Ishikawa (cell line): ENCODE measurements around the gene HAGHL.

Source experiments
- CEBPB ChIP-seq: IDR thresholded peaks from 2 replicates; pipeline ENCODE4 v1.6.1; 2012
- CREB1 ChIP-seq: IDR thresholded peaks from 2 replicates; pipeline ENCODE4 v1.6.1; 2012; ENCODE audit warnings: low read depth
- EGR1 ChIP-seq: IDR thresholded peaks from 2 replicates; pipeline ENCODE4 v1.6.1; 2012
- EP300 ChIP-seq: IDR thresholded peaks from 2 replicates; pipeline ENCODE4 v1.6.1; 2012; ENCODE audit warnings: borderline replicate concordance
- FOXM1 ChIP-seq: IDR thresholded peaks from 2 replicates; pipeline ENCODE4 v1.6.1; 2012; ENCODE audit warnings: low read depth, borderline replicate concordance
- MAX ChIP-seq: IDR thresholded peaks from 2 replicates; pipeline ENCODE4 v1.6.1; 2012
- NFIC ChIP-seq: IDR thresholded peaks from 2 replicates; pipeline ENCODE4 v1.6.1; 2012
- RAD21 ChIP-seq: IDR thresholded peaks from 2 replicates; pipeline ENCODE4 v1.6.1; 2012; ENCODE audit warnings: low read depth
- TAF1 ChIP-seq: IDR thresholded peaks from 2 replicates; pipeline ENCODE4 v1.6.1; 2012; ENCODE audit warnings: low read depth, mild to moderate bottlenecking
- TCF12 ChIP-seq: IDR thresholded peaks from 2 replicates; pipeline ENCODE4 v1.6.1; 2012; ENCODE audit warnings: low read depth
- TEAD4 ChIP-seq: IDR thresholded peaks from 2 replicates; pipeline ENCODE4 v1.6.1; 2012
- YY1 ChIP-seq: IDR thresholded peaks from 2 replicates; pipeline ENCODE4 v1.6.1; 2012; ENCODE audit warnings: low read depth
- ZBTB7A ChIP-seq: IDR thresholded peaks from 2 replicates; pipeline ENCODE4 v1.6.1; 2012; ENCODE audit warnings: low read depth
- TF ChIP-seq, protein P1 (sequence below): IDR thresholded peaks from 2 replicates; pipeline ENCODE4 v1.6.1; 2012; ENCODE audit warnings: low read depth, mild to moderate bottlenecking
- TF ChIP-seq, protein P2 (sequence below): IDR thresholded peaks from 2 replicates; pipeline ENCODE4 v1.6.1; 2012

The HAGHL gene

GRCh38 chr16:735982-736453 lies 9.1 kb downstream of the HAGHL start:
- TF ChIP-seq TEAD4 = no peak
- TF ChIP-seq TCF12 = no peak
- TF ChIP-seq FOXM1 = no peak
- TF ChIP-seq CEBPB = no peak
- TF ChIP-seq TAF1 = no peak

DNA sequence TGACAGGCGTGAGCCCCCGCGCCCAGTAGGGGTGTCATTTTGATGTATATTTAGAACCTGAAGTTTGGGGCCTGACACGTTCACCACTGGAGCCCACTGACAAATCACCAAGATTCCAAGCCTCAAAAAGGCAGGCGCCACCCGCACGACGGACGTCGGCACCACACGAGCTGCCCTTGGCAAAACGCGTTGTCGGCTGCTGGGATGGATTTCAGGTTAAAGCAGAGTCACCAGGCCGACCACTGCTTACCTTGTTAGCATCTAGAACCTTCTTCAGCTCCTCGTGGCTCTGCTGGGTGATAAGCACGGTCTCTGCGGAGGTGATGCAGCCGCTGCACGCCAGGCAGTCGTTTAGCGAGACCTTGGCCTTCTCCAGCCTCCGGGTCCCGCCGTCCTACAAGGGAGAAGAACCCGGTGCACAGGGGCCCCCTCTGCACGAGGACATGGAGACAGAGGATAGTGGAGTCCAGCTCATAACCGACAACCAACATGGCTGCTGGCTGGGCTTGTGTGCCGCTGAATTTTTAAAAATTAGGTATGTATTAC lies 10.1 kb downstream of the HAGHL start:
- no peak for TF ChIP-seq TCF12
- TF ChIP-seq TEAD4 = no peak
- TF ChIP-seq EGR1 = no peak
- no peak for TF ChIP-seq EP300
- TF ChIP-seq CREB1 = no peak
- TF ChIP-seq FOXM1 = no peak
- no peak for TF ChIP-seq CEBPB
- TF ChIP-seq YY1 = no peak
- TF ChIP-seq TAF1 = no peak
- no peak for TF ChIP-seq RAD21
- TF ChIP-seq, protein P1, sequence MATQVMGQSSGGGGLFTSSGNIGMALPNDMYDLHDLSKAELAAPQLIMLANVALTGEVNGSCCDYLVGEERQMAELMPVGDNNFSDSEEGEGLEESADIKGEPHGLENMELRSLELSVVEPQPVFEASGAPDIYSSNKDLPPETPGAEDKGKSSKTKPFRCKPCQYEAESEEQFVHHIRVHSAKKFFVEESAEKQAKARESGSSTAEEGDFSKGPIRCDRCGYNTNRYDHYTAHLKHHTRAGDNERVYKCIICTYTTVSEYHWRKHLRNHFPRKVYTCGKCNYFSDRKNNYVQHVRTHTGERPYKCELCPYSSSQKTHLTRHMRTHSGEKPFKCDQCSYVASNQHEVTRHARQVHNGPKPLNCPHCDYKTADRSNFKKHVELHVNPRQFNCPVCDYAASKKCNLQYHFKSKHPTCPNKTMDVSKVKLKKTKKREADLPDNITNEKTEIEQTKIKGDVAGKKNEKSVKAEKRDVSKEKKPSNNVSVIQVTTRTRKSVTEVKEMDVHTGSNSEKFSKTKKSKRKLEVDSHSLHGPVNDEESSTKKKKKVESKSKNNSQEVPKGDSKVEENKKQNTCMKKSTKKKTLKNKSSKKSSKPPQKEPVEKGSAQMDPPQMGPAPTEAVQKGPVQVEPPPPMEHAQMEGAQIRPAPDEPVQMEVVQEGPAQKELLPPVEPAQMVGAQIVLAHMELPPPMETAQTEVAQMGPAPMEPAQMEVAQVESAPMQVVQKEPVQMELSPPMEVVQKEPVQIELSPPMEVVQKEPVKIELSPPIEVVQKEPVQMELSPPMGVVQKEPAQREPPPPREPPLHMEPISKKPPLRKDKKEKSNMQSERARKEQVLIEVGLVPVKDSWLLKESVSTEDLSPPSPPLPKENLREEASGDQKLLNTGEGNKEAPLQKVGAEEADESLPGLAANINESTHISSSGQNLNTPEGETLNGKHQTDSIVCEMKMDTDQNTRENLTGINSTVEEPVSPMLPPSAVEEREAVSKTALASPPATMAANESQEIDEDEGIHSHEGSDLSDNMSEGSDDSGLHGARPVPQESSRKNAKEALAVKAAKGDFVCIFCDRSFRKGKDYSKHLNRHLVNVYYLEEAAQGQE = no peak
- no peak for TF ChIP-seq MAX
- no peak for TF ChIP-seq NFIC
- no peak for TF ChIP-seq ZBTB7A
- TF ChIP-seq, protein P2, sequence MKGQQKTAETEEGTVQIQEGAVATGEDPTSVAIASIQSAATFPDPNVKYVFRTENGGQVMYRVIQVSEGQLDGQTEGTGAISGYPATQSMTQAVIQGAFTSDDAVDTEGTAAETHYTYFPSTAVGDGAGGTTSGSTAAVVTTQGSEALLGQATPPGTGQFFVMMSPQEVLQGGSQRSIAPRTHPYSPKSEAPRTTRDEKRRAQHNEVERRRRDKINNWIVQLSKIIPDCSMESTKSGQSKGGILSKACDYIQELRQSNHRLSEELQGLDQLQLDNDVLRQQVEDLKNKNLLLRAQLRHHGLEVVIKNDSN = no peak

GRCh38 chr16:739560-740458 lies 12.9 kb downstream of the HAGHL start:
- TF ChIP-seq YY1 (no peak), CEBPB (no peak), ZBTB7A (no peak), NFIC (no peak), EGR1 (no peak), TEAD4 (no peak)
- TF ChIP-seq, protein P1 = no peak

- TF ChIP-seq FOXM1 = no peak
- TF ChIP-seq CEBPB = no peak
- TF ChIP-seq ZBTB7A = no peak
- no peak for TF ChIP-seq YY1
- no peak for TF ChIP-seq RAD21
- no peak for TF ChIP-seq MAX
- TF ChIP-seq, protein P2 = no peak
- TF ChIP-seq EP300 = no peak
- no peak for TF ChIP-seq TAF1
- TF ChIP-seq, protein P1 = no peak
- TF ChIP-seq EGR1 = no peak
- no peak for TF ChIP-seq NFIC
- TF ChIP-seq TEAD4 = no peak
- TF ChIP-seq CREB1 = no peak
Observed at GRCh38 chr16:740459-740763, 13.5 kb downstream of the HAGHL start.
